Effector memory CD4-positive, alpha-beta T cell (primary cell): ENCODE data around the gene ASCL2.
A peak's percentile ranks its signal among the peaks of the same experiment; 100 is the strongest.

ENCODE experiments used
- DNase-seq, 3 donors: peaks; one replicate each; pipeline ENCODE4 v3.0.0-alpha.2; 2020
- H3K27ac ChIP-seq: 2 replicates; pipeline ENCODE4 v1.7.0; 2013; ENCODE audit warnings: mild to moderate bottlenecking, low read length, moderate library complexity; ENCODE audit not compliant: insufficient read depth, poor library complexity, severe bottlenecking
- H3K27me3 ChIP-seq: replicated peaks from 2 replicates; pipeline ENCODE4 v1.7.0; 2013; ENCODE audit warnings: mild to moderate bottlenecking, low read length; ENCODE audit not compliant: insufficient read depth, control insufficient read depth, poor library complexity, severe bottlenecking
- H3K36me3 ChIP-seq: 2 replicates; pipeline ENCODE4 v1.7.0; 2013; ENCODE audit warnings: mild to moderate bottlenecking, low read length, moderate library complexity; ENCODE audit not compliant: control insufficient read depth, insufficient read depth
- H3K4me1 ChIP-seq: 2 replicates; pipeline ENCODE4 v1.7.0; 2013; ENCODE audit warnings: low read length, mild to moderate bottlenecking; ENCODE audit not compliant: control insufficient read depth, insufficient read depth, poor library complexity, severe bottlenecking
- H3K4me3 ChIP-seq: 2 replicates; pipeline ENCODE4 v1.7.0; 2013; ENCODE audit warnings: low read length, low read depth, mild to moderate bottlenecking; ENCODE audit not compliant: insufficient read depth, poor library complexity, severe bottlenecking
- H3K9me3 ChIP-seq: 2 replicates; pipeline ENCODE4 v1.7.0; 2013; ENCODE audit warnings: mild to moderate bottlenecking, low read length, moderate library complexity; ENCODE audit not compliant: control insufficient read depth

The ASCL2 gene

GRCh38 chr11:2297623-2298030 is 27.2 kb upstream of the ASCL2 start:
- H3K9me3 ChIP-seq: no peaks in the 10 kb centered on the region
- no peak overlapping the region for H3K4me3 ChIP-seq
- peaks cover 24% of the 10 kb centered on the region for H3K36me3 ChIP-seq
- H3K4me1 ChIP-seq: peaks cover 33% of the 10 kb centered on the region
- no peak for DNase-seq
- no peaks in the 10 kb centered on the region for H3K27me3 ChIP-seq
- H3K27ac ChIP-seq: no peak overlapping the region

- Histone ChIP-seq H3K36me3 (peaks cover 24% of the 10 kb centered on the region), H3K4me1 (peaks cover 28% of the 10 kb centered on the region), H3K27ac (no peak overlapping the region), H3K27me3 (no peaks in the 10 kb centered on the region), H3K4me3 (no peak overlapping the region), H3K9me3 (no peaks in the 10 kb centered on the region)
- DNase-seq: no peak
Measured at GRCh38 chr11:2296913-2297622, 26.7 kb upstream of the ASCL2 start.

GRCh38 chr11:2295971-2296912 is 25.9 kb upstream of the ASCL2 start:
- no peaks in the 10 kb centered on the region for H3K9me3 ChIP-seq
- DNase-seq: no peak

GRCh38 chr11:2294926-2295290 is 24.5 kb upstream of the ASCL2 start:
- Histone ChIP-seq H3K36me3 (peaks cover 24% of the 10 kb centered on the region), H3K4me3 (no peak overlapping the region), H3K4me1 (peaks cover 9% of the 10 kb centered on the region), H3K27ac (peak overlapping the region; percentile 3), H3K27me3 (no peaks in the 10 kb centered on the region), H3K9me3 (no peaks in the 10 kb centered on the region)
- no peak for DNase-seq

More at GRCh38 chr11:2295971-2296912, 25.9 kb upstream of the ASCL2 start:
- Histone ChIP-seq H3K4me3 (no peak overlapping the region), H3K27ac (no peak overlapping the region), H3K4me1 (peaks cover 19% of the 10 kb centered on the region), H3K27me3 (no peaks in the 10 kb centered on the region), H3K36me3 (peaks cover 24% of the 10 kb centered on the region)

GRCh38 chr11:2293984-2294925 is 23.9 kb upstream of the ASCL2 start:
- H3K4me3 ChIP-seq: no peak overlapping the region
- no peaks in the 10 kb centered on the region for H3K9me3 ChIP-seq
- peak overlapping the region; percentile 3 for H3K27ac ChIP-seq
- H3K36me3 ChIP-seq: peaks cover 24% of the 10 kb centered on the region
- peaks cover 3% of the 10 kb centered on the region for H3K4me1 ChIP-seq
- no peak for DNase-seq
- H3K27me3 ChIP-seq: no peaks in the 10 kb centered on the region

GRCh38 chr11:2293531-2293971 is 23.2 kb upstream of the ASCL2 start:
- no peaks in the 10 kb centered on the region for H3K27me3 ChIP-seq
- peaks cover 17% of the 10 kb centered on the region for H3K36me3 ChIP-seq
- H3K4me3 ChIP-seq: no peak overlapping the region
- no peaks in the 10 kb centered on the region for H3K9me3 ChIP-seq
- H3K4me1 ChIP-seq: no peaks in the 10 kb centered on the region
- DNase-seq: no peak
- no peak overlapping the region for H3K27ac ChIP-seq

GRCh38 chr11:2290351-2290841 is 20.0 kb upstream of the ASCL2 start:
- no peaks in the 10 kb centered on the region for H3K9me3 ChIP-seq
- no peaks in the 10 kb centered on the region for H3K4me1 ChIP-seq
- H3K4me3 ChIP-seq: no peak overlapping the region
- DNase-seq: no peak
- no peaks in the 10 kb centered on the region for H3K36me3 ChIP-seq
- no peak overlapping the region for H3K27ac ChIP-seq
- no peaks in the 10 kb centered on the region for H3K27me3 ChIP-seq

- H3K27me3 ChIP-seq: no peaks in the 10 kb centered on the region
- no peak overlapping the region for H3K4me3 ChIP-seq
- no peak overlapping the region for H3K27ac ChIP-seq
- H3K36me3 ChIP-seq: no peaks in the 10 kb centered on the region
- no peak for DNase-seq
- H3K4me1 ChIP-seq: no peaks in the 10 kb centered on the region
- H3K9me3 ChIP-seq: no peaks in the 10 kb centered on the region
Measured at GRCh38 chr11:2289859-2290258, 19.5 kb upstream of the ASCL2 start.

GRCh38 chr11:2289350-2289749 is 19.0 kb upstream of the ASCL2 start:
- Histone ChIP-seq H3K4me1 (no peaks in the 10 kb centered on the region), H3K4me3 (no peak overlapping the region), H3K9me3 (no peaks in the 10 kb centered on the region), H3K27me3 (no peaks in the 10 kb centered on the region), H3K27ac (no peak overlapping the region), H3K36me3 (no peaks in the 10 kb centered on the region)
- no peak for DNase-seq
